NCI-H524 (cell line): ENCODE measurements around the gene PRKCG.
"Not testable (repeated sequence)": the region's sequence is repeated elsewhere in the genome, so short reads cannot be mapped to it uniquely, and the experiment has no call there.

ENCODE experiments used
- DNase-seq, 2 experiments: peaks; one replicate each; lab custom pipeline; 2025; lab: John Stamatoyannopoulos, UW

PRKCG gene

GRCh38 chr19:53881482-53882390, at the start of gene PRKCG:
TSS of gene PRKCG (plus strand) at chr19:53882197. CDS start at chr19:53882495, 298 bp downstream.
- no peak for DNase-seq

- not testable (repeated sequence) for DNase-seq
These were observed 49.1 kb upstream of the PRKCG start for GRCh38 chr19:53832861-53833260.

GRCh38 chr19:53838446-53838845, 43.6 kb upstream of the PRKCG start:
- DNase-seq, result not testable (repeated sequence)

GRCh38 chr19:53840241-53840640, 41.8 kb upstream of the PRKCG start:
- DNase-seq, result not testable (repeated sequence)

GRCh38 chr19:53840914-53841313, 41.1 kb upstream of the PRKCG start:
- DNase-seq, result not testable (repeated sequence)

- no peak for DNase-seq
These were observed 37.1 kb upstream of the PRKCG start for GRCh38 chr19:53844849-53845246.

GRCh38 chr19:53847555-53847954, 34.4 kb upstream of the PRKCG start:
- DNase-seq, result no peak

GRCh38 chr19:53849237-53849676, 32.7 kb upstream of the PRKCG start:
- no peak for DNase-seq

- no peak for DNase-seq
These were observed 28.3 kb upstream of the PRKCG start for GRCh38 chr19:53853707-53854106.

GRCh38 chr19:53864308-53864836, 17.6 kb upstream of the PRKCG start:
- DNase-seq, result no peak

GRCh38 chr19:53865523-53865917, 16.5 kb upstream of the PRKCG start:
- DNase-seq, result no peak

- DNase-seq, result no peak
These were observed 15.8 kb upstream of the PRKCG start for GRCh38 chr19:53865918-53866864.

- no peak for DNase-seq
These were observed 15.2 kb upstream of the PRKCG start for GRCh38 chr19:53866865-53867224.

GRCh38 chr19:53867225-53868090, 14.5 kb upstream of the PRKCG start, which contains the start of gene MYADM:
TSS of gene MYADM (plus strand) at chr19:53867883. CDS start at chr19:53873530, 5,647 bp downstream.
- DNase-seq, result peak in 1 of 2 experiments; percentile 5

GRCh38 chr19:53868091-53868891, 13.7 kb upstream of the PRKCG start:
- no peak for DNase-seq

- DNase-seq, result no peak
These were observed 12.8 kb upstream of the PRKCG start for GRCh38 chr19:53868892-53869804.

GRCh38 chr19:53869805-53870484, 12.1 kb upstream of the PRKCG start:
- DNase-seq, result not testable (repeated sequence)

GRCh38 chr19:53870485-53870844, 11.5 kb upstream of the PRKCG start:
- DNase-seq, result no peak

GRCh38 chr19:53871454-53871853, 10.5 kb upstream of the PRKCG start:
- DNase-seq, result no peak
